Neuronal stem cell (in vitro differentiated cells): ENCODE measurements around the gene P3H3.
A peak's percentile ranks its signal among the peaks of the same experiment; 100 is the strongest.

Source experiments
- DNase-seq: peaks from one replicate; pipeline ENCODE4 v3.0.0-alpha.2; 2013; ENCODE audit warnings: low spot score
- H2AFZ ChIP-seq: one replicate; pipeline ENCODE4 v1.6.1; 2013; ENCODE audit warnings: mild to moderate bottlenecking, low read length, inconsistent platforms
- H2AK5ac ChIP-seq: 2 replicates; pipeline ENCODE4 v1.6.1; 2013; ENCODE audit warnings: low read depth, mild to moderate bottlenecking, inconsistent platforms, low read length, moderate library complexity, mixed read lengths
- H2BK120ac ChIP-seq: 2 replicates; pipeline ENCODE4 v1.6.1; 2013; ENCODE audit warnings: low read depth, mild to moderate bottlenecking, inconsistent platforms, low read length, moderate library complexity, mixed read lengths
- H2BK12ac ChIP-seq: one replicate; pipeline ENCODE4 v1.6.1; 2013; ENCODE audit warnings: low read length, inconsistent platforms
- H2BK15ac ChIP-seq: 2 replicates; pipeline ENCODE4 v1.6.1; 2013; ENCODE audit warnings: mild to moderate bottlenecking, low read length, inconsistent platforms, mixed read lengths
- H2BK5ac ChIP-seq: one replicate; pipeline ENCODE4 v1.6.1; 2013; ENCODE audit warnings: inconsistent platforms, mild to moderate bottlenecking, low read length, moderate library complexity
- H3K14ac ChIP-seq: one replicate; pipeline ENCODE4 v1.6.1; 2013; ENCODE audit warnings: low read length, inconsistent platforms
- H3K18ac ChIP-seq: 2 replicates; pipeline ENCODE4 v1.6.1; 2013; ENCODE audit warnings: low read length, inconsistent platforms
- H3K23ac ChIP-seq: 2 replicates; pipeline ENCODE4 v1.6.1; 2013; ENCODE audit warnings: low read depth, mild to moderate bottlenecking, mixed read lengths, low read length, inconsistent platforms; ENCODE audit not compliant: poor library complexity
- H3K27ac ChIP-seq: replicated peaks from 3 replicates; pipeline ENCODE4 v1.5.1; 2013; ENCODE audit warnings: low read length, inconsistent platforms
- H3K27me3 ChIP-seq, 3 experiments: 2 replicates each; pipeline ENCODE4 v1.6.1; 2013; ENCODE audit warnings: low read length in 3 of 3, mild to moderate bottlenecking in 2 of 3, inconsistent platforms in 1 of 3, low read depth in 1 of 3, mixed read lengths in 1 of 3, moderate library complexity in 1 of 3; ENCODE audit not compliant: control insufficient read depth in 3 of 3, insufficient read depth in 3 of 3
- H3K36me3 ChIP-seq, 2 donors: replicated peaks in 1 of 2; 2 replicates each; pipeline ENCODE4 v1.6.1; 2013; ENCODE audit warnings: low read length in 2 of 2; ENCODE audit not compliant: control insufficient read depth in 2 of 2, insufficient read depth in 2 of 2
- H3K4ac ChIP-seq: 2 replicates; pipeline ENCODE4 v1.6.1; 2013; ENCODE audit warnings: inconsistent platforms, mild to moderate bottlenecking, low read length, moderate library complexity
- H3K4me1 ChIP-seq, 2 donors: 1 replicate in 1 of 2; 2 replicates in 1 of 2; pipeline ENCODE4 v1.6.1; 2013; ENCODE audit warnings: low read length in 2 of 2, low read depth in 1 of 2; ENCODE audit not compliant: control insufficient read depth in 2 of 2, insufficient read depth in 1 of 2
- H3K4me2 ChIP-seq: one replicate; pipeline ENCODE4 v1.6.1; 2013; ENCODE audit warnings: mild to moderate bottlenecking, low read length, inconsistent platforms; ENCODE audit not compliant: insufficient read depth, poor library complexity, severe bottlenecking
- H3K4me3 ChIP-seq, 2 donors: 2 replicates each; pipeline ENCODE4 v1.5.1; 2013; ENCODE audit warnings: low read length in 2 of 2, mild to moderate bottlenecking in 2 of 2, inconsistent platforms in 1 of 2, moderate library complexity in 1 of 2
- H3K79me1 ChIP-seq: one replicate; pipeline ENCODE4 v1.6.1; 2013; ENCODE audit warnings: low read depth, mild to moderate bottlenecking, inconsistent platforms, low read length, moderate library complexity
- H3K9ac ChIP-seq: one replicate; pipeline ENCODE4 v1.6.1; 2013; ENCODE audit warnings: mild to moderate bottlenecking, low read depth, low read length, inconsistent platforms; ENCODE audit not compliant: poor library complexity
- H3K9me3 ChIP-seq, 2 donors: replicated peaks in 1 of 2; 2 replicates each; pipeline versions ENCODE3 to v1.6.1; 2013; ENCODE audit warnings: low read length in 2 of 2, mild to moderate bottlenecking in 2 of 2, inconsistent platforms in 1 of 2, low read depth in 1 of 2, mixed read lengths in 1 of 2, moderate library complexity in 1 of 2; ENCODE audit not compliant: control insufficient read depth in 2 of 2, insufficient read depth in 1 of 2
- H4K8ac ChIP-seq: one replicate; pipeline ENCODE4 v1.6.1; 2013; ENCODE audit warnings: low read depth, mild to moderate bottlenecking, inconsistent platforms, low read length, moderate library complexity
- H4K91ac ChIP-seq: one replicate; pipeline ENCODE4 v1.6.1; 2013; ENCODE audit warnings: low read length, low read depth, mild to moderate bottlenecking, inconsistent platforms; ENCODE audit not compliant: poor library complexity
- WGBS, 2 donors: extraction: QIAGEN DNeasy Blood & Tissue Kit; methylation state at CpG; one replicate each; pipeline ENCODE4 v1.1.7; 2013; ENCODE audit warnings: missing lambda C conversion rate in 2 of 2, mixed read lengths in 1 of 2; ENCODE audit not compliant: insufficient read length in 2 of 2, insufficient replicate concordance in 1 of 2; ENCODE audit errors: extremely low coverage in 2 of 2; 5-methylcytosine and 5-hydroxymethylcytosine counted together

The P3H3 gene

GRCh38 chr12:6831450-6831995, 3.3 kb downstream of the P3H3 start:
- no peak overlapping the region for H3K4ac ChIP-seq
- H3K4me3 ChIP-seq, result no peak overlapping the region
- H2BK15ac ChIP-seq, result no peak overlapping the region
- H3K79me1 ChIP-seq, result peaks cover 30% of the 10 kb centered on the region
- no peaks in the 10 kb centered on the region for H3K9me3 ChIP-seq
- H3K23ac ChIP-seq, result peak overlapping the region; percentile 82
- H3K27ac ChIP-seq, result no peak overlapping the region
- peaks cover 43 to 64% of the 10 kb centered on the region in 2 donors for H3K36me3 ChIP-seq
- no peak for DNase-seq
- H4K8ac ChIP-seq, result no peak overlapping the region
- no peaks in the 10 kb centered on the region for H3K27me3 ChIP-seq
- H2BK12ac ChIP-seq, result no peak overlapping the region
- H2BK5ac ChIP-seq, result no peak overlapping the region
- no peak overlapping the region for H4K91ac ChIP-seq
- no peak overlapping the region for H2AK5ac ChIP-seq
- no CpG with 5 or more reads among the region's 12 CpGs for WGBS, 2 donors
- peak overlapping the region; percentile 93 for H2BK120ac ChIP-seq
- no peak overlapping the region for H3K18ac ChIP-seq
- H3K14ac ChIP-seq, result no peak overlapping the region
- peak overlapping the region; percentile 16 for H3K9ac ChIP-seq
- no peak overlapping the region for H2AFZ ChIP-seq
- peaks cover 12% of the 10 kb centered on the region in 2 donors for H3K4me1 ChIP-seq
- H3K4me2 ChIP-seq, result no peak overlapping the region

- Histone ChIP-seq H3K4ac (no peak overlapping the region), H3K18ac (no peak overlapping the region), H2BK12ac (no peak overlapping the region), H3K9me3 (no peaks in the 10 kb centered on the region), H2AK5ac (no peak overlapping the region), H2BK15ac (no peak overlapping the region), H3K27ac (no peak overlapping the region), H3K23ac (no peak overlapping the region), H3K79me1 (peaks cover 27% of the 10 kb centered on the region), H3K27me3 (no peaks in the 10 kb centered on the region), H2BK5ac (no peak overlapping the region), H2BK120ac (no peak overlapping the region), H3K9ac (no peak overlapping the region), H3K4me1 (peaks cover 8 to 10% of the 10 kb centered on the region in 2 donors), H3K4me2 (no peak overlapping the region), H4K8ac (no peak overlapping the region), H3K14ac (no peak overlapping the region), H3K36me3 (peaks cover 49 to 70% of the 10 kb centered on the region in 2 donors), H4K91ac (no peak overlapping the region), H3K4me3 (no peak overlapping the region), H2AFZ (no peak overlapping the region)
- no peak for DNase-seq
- WGBS, 2 donors, result no CpG with 5 or more reads among the region's 4 CpGs
Measured at GRCh38 chr12:6832125-6832524, 3.9 kb downstream of the P3H3 start.

DNA sequence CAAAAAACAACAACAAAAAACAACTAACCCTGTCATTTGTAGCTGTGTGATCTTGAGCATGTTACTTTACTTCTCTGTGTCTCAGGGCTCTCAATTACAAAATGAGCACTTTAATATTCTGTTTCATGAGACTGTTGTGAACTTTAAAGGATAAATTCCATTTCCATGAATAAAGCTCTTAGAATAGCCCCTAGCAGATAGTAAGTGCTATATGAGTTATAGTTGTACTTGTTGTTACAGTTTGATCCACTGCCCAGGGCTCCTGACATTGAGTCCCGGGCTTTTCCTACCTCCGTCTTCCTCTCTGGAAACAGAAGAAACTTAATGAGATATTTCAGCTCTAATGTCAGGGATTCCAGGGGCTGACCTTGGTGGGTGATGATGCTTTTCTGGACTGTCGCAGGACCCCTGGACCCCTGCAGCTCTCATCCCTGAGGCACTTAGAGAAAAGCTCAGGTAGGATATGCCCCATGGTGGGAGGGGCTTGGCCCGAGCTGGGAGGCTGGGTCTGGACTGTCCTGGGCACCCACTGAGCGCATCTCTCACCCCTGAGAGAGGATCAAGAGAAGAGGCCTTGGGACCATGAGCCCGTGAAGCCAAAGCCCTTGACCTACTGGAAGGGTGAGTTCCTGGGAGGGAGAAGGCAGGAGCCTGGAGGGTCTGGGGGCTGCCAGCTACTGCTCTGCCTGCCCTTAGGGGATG, 5.1 kb downstream of the P3H3 start:
- H3K4me2 ChIP-seq, result no peak overlapping the region
- H3K79me1 ChIP-seq, result peaks cover 26% of the 10 kb centered on the region
- H4K91ac ChIP-seq, result no peak overlapping the region
- no peak overlapping the region for H3K14ac ChIP-seq
- no peak overlapping the region for H2AFZ ChIP-seq
- no peak overlapping the region for H3K4ac ChIP-seq
- H2BK15ac ChIP-seq, result no peak overlapping the region
- no peak overlapping the region for H2BK120ac ChIP-seq
- no peak for DNase-seq
- no peak overlapping the region for H3K4me3 ChIP-seq
- no peak overlapping the region for H2BK12ac ChIP-seq
- peak overlapping the region; percentile 55 for H3K9ac ChIP-seq
- WGBS, 2 donors, result no CpG with 5 or more reads among the region's 6 CpGs
- no peak overlapping the region for H2AK5ac ChIP-seq
- H2BK5ac ChIP-seq, result no peak overlapping the region
- no peaks in the 10 kb centered on the region for H3K27me3 ChIP-seq
- no peak overlapping the region for H3K18ac ChIP-seq
- H3K9me3 ChIP-seq, result no peaks in the 10 kb centered on the region
- peaks cover 60 to 83% of the 10 kb centered on the region in 2 donors for H3K36me3 ChIP-seq
- H3K23ac ChIP-seq, result peak overlapping the region; percentile 32
- H4K8ac ChIP-seq, result no peak overlapping the region
- peaks cover 6 to 7% of the 10 kb centered on the region in 2 donors for H3K4me1 ChIP-seq
- no peak overlapping the region for H3K27ac ChIP-seq

GRCh38 chr12:6834254-6834653, 6.0 kb downstream of the P3H3 start:
- Histone ChIP-seq H2BK120ac (no peak overlapping the region), H3K36me3 (peaks cover 69 to 92% of the 10 kb centered on the region in 2 donors), H3K4me2 (no peak overlapping the region), H3K18ac (no peak overlapping the region), H3K79me1 (peaks cover 20% of the 10 kb centered on the region), H3K9ac (no peak overlapping the region), H3K14ac (no peak overlapping the region), H3K23ac (no peak overlapping the region), H4K8ac (no peak overlapping the region), H3K4me1 (peaks cover 6 to 7% of the 10 kb centered on the region in 2 donors), H3K4ac (no peak overlapping the region), H4K91ac (no peak overlapping the region), H2BK12ac (no peak overlapping the region), H3K9me3 (no peaks in the 10 kb centered on the region), H2BK15ac (no peak overlapping the region), H2AFZ (no peak overlapping the region), H2BK5ac (no peak overlapping the region), H2AK5ac (no peak overlapping the region), H3K4me3 (no peak overlapping the region), H3K27ac (no peak overlapping the region), H3K27me3 (no peaks in the 10 kb centered on the region)
- no CpG with 5 or more reads among the region's 1 CpG for WGBS, 2 donors
- DNase-seq, result no peak
